ENCODE data around the gene TRPM3. TPM values are rescaled to one million over a fixed set of nuclear protein-coding genes. Genes with fewer than 3 reads are reported as not detected.

TRPM3 gene
- total RNA-seq, 1 donor from 2014 or later: 0.25 TPM

GRCh38 chr9:71073494-71073893 lies 47.9 kb downstream of the TRPM3 start:
- H3K27ac ChIP-seq: no peak overlapping the region
- TF ChIP-seq POLR2A (IDR thresholded peaks at IDR 0.05) (no peak), CTCF (IDR thresholded peaks at IDR 0.05) (no peak), POLR2AphosphoS5 (IDR thresholded peaks at IDR 0.05; ENCODE audit: insufficient read depth in 1 of 2, low read depth in 1 of 2) (no peak)
- H3K27me3 ChIP-seq: no peaks in the 10 kb centered on the region
- H3K4me1 ChIP-seq: no peaks in the 10 kb centered on the region
- H3K9me3 ChIP-seq: no peaks in the 10 kb centered on the region
- intact Hi-C loops (cut with DNase I): no loop called here
- no peaks in the 10 kb centered on the region for H3K36me3 ChIP-seq
- no peak overlapping the region for H3K4me3 ChIP-seq
- no peak for DNase-seq (ENCODE audit: extremely low spot score in 2 of 2)

GRCh38 chr9:71072587-71072986 lies 48.8 kb downstream of the TRPM3 start:
- Histone ChIP-seq H3K27ac (no peak overlapping the region), H3K9me3 (no peaks in the 10 kb centered on the region), H3K4me1 (no peaks in the 10 kb centered on the region), H3K27me3 (no peaks in the 10 kb centered on the region), H3K36me3 (no peaks in the 10 kb centered on the region), H3K4me3 (no peak overlapping the region)
- TF ChIP-seq POLR2A (IDR thresholded peaks at IDR 0.05) (no peak), POLR2AphosphoS5 (IDR thresholded peaks at IDR 0.05; ENCODE audit: insufficient read depth in 1 of 2, low read depth in 1 of 2) (no peak), CTCF (IDR thresholded peaks at IDR 0.05) (no peak)
- DNase-seq (ENCODE audit: extremely low spot score in 2 of 2): no peak
- intact Hi-C loops (cut with DNase I): no loop called here

- no peak overlapping the region for H3K27ac ChIP-seq
- H3K4me3 ChIP-seq: no peak overlapping the region
- H3K36me3 ChIP-seq: no peaks in the 10 kb centered on the region
- no peak for DNase-seq (ENCODE audit: extremely low spot score in 2 of 2)
- no peaks in the 10 kb centered on the region for H3K4me1 ChIP-seq
- intact Hi-C loops (cut with DNase I): no loop called here
- TF ChIP-seq POLR2A (IDR thresholded peaks at IDR 0.05) (no peak), CTCF (IDR thresholded peaks at IDR 0.05) (no peak), POLR2AphosphoS5 (IDR thresholded peaks at IDR 0.05; ENCODE audit: insufficient read depth in 1 of 2, low read depth in 1 of 2) (no peak)
- no peaks in the 10 kb centered on the region for H3K9me3 ChIP-seq
- H3K27me3 ChIP-seq: no peaks in the 10 kb centered on the region
These were observed 49.8 kb downstream of the TRPM3 start for GRCh38 chr9:71071633-71072032.

GRCh38 chr9:71058660-71059059 lies 62.8 kb downstream of the TRPM3 start:
- intact Hi-C loops (cut with DNase I): no loop called here
- TF ChIP-seq CTCF (IDR thresholded peaks at IDR 0.05): no peak
- TF ChIP-seq POLR2AphosphoS5 (IDR thresholded peaks at IDR 0.05; ENCODE audit: insufficient read depth in 1 of 2, low read depth in 1 of 2): no peak
- no peak for TF ChIP-seq POLR2A (IDR thresholded peaks at IDR 0.05)
- Histone ChIP-seq H3K9me3 (no peaks in the 10 kb centered on the region), H3K27me3 (no peaks in the 10 kb centered on the region), H3K4me3 (no peak overlapping the region), H3K27ac (no peak overlapping the region), H3K4me1 (no peaks in the 10 kb centered on the region), H3K36me3 (no peaks in the 10 kb centered on the region)
- DNase-seq (ENCODE audit: extremely low spot score in 2 of 2): no peak

GRCh38 chr9:71052287-71052686 lies 69.1 kb downstream of the TRPM3 start:
- Histone ChIP-seq H3K27ac (no peak overlapping the region), H3K4me3 (no peak overlapping the region), H3K9me3 (no peaks in the 10 kb centered on the region), H3K36me3 (no peaks in the 10 kb centered on the region), H3K4me1 (no peaks in the 10 kb centered on the region), H3K27me3 (no peaks in the 10 kb centered on the region)
- no peak for DNase-seq (ENCODE audit: extremely low spot score in 2 of 2)
- TF ChIP-seq POLR2A (IDR thresholded peaks at IDR 0.05) (no peak), CTCF (IDR thresholded peaks at IDR 0.05) (no peak)
- intact Hi-C loops (cut with DNase I): no loop called here

Measured in vagina (tissue), 2 donors.